ENCODE measurements around the gene VPS35. TPM values are rescaled to one million over a fixed set of nuclear protein-coding genes. Genes with fewer than 3 reads are reported as not detected.

VPS35 gene
- total RNA-seq, 6 donors from 2014 or later: 25.0 to 93.0 (median 63.5) TPM

DNA sequence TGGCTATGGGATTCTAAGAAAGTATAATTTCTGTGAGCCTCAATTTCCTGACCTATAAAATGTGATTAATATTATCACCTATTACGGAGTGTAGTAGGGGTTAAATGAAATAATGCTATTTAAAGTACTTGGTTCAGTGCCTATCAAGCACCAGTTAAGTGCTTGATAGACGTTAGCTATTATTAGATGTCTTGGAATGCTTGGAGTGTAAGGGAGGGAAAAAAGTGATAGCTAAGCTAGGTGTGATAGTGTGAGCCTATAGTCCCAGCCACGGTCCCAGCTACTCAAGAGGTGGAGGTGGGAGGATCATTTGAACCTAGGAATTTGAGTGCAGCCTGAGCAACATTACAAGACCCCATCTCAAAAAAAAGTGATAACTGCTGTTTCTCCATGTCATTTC, 8.0 kb upstream of the VPS35 start:
- no peak overlapping the region for H3K4me3 ChIP-seq
- H3K36me3 ChIP-seq: no peaks in the 10 kb centered on the region
- DNase-seq (no peak), ATAC-seq (ENCODE audit: low FRiP score in 2 of 2) (no peak)
- no peaks in the 10 kb centered on the region for H3K9me3 ChIP-seq
- TF ChIP-seq, protein P1, sequence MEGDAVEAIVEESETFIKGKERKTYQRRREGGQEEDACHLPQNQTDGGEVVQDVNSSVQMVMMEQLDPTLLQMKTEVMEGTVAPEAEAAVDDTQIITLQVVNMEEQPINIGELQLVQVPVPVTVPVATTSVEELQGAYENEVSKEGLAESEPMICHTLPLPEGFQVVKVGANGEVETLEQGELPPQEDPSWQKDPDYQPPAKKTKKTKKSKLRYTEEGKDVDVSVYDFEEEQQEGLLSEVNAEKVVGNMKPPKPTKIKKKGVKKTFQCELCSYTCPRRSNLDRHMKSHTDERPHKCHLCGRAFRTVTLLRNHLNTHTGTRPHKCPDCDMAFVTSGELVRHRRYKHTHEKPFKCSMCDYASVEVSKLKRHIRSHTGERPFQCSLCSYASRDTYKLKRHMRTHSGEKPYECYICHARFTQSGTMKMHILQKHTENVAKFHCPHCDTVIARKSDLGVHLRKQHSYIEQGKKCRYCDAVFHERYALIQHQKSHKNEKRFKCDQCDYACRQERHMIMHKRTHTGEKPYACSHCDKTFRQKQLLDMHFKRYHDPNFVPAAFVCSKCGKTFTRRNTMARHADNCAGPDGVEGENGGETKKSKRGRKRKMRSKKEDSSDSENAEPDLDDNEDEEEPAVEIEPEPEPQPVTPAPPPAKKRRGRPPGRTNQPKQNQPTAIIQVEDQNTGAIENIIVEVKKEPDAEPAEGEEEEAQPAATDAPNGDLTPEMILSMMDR (IDR thresholded peaks at IDR 0.05): no peak
- no peak for TF ChIP-seq POLR2AphosphoS5 (IDR thresholded peaks at IDR 0.05)
- no peak for TF ChIP-seq EP300 (IDR thresholded peaks at IDR 0.05)
- TF ChIP-seq POLR2A (IDR thresholded peaks at IDR 0.05): no peak
- H3K27me3 ChIP-seq: no peaks in the 10 kb centered on the region
- WGBS, 2 donors: 66 to 71% methylated on average over 3 of the region's 3 CpGs
- H3K4me1 ChIP-seq: no peaks in the 10 kb centered on the region
- no peak overlapping the region for H3K27ac ChIP-seq

DNA sequence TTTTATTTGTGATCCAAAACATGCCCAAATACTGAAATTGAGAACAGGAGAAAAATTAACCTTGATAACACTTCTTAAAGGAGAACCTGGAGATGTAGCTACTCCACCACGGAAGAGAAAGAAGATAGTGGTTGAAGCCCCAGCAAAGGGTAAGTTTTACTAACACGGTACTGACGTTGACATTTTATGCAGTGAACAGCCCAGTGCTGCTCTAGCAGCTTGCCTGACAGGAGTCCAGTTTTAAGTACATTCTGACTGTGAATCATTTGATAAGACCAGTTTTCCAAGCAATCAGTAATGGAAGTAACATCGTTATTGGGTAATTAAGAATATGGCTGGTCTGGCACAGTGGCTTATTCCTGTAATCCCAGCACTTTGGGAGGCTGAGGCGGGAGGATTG, 7.0 kb upstream of the VPS35 start:
- WGBS, 2 donors: 90 to 92% methylated on average over 5 of the region's 5 CpGs
- H3K27me3 ChIP-seq: no peaks in the 10 kb centered on the region
- H3K4me3 ChIP-seq: no peak overlapping the region
- no peak overlapping the region for H3K27ac ChIP-seq
- no peaks in the 10 kb centered on the region for H3K9me3 ChIP-seq
- ATAC-seq (ENCODE audit: low FRiP score in 2 of 2): no peak
- H3K4me1 ChIP-seq: peaks cover 0 to under 1% (median 0%) of the 10 kb centered on the region in 4 donors
- no peaks in the 10 kb centered on the region for H3K36me3 ChIP-seq
- DNase-seq: no peak
- TF ChIP-seq EP300 (IDR thresholded peaks at IDR 0.05) (no peak), POLR2A (IDR thresholded peaks at IDR 0.05) (no peak), POLR2AphosphoS5 (IDR thresholded peaks at IDR 0.05) (no peak)
- TF ChIP-seq, protein P1 (IDR thresholded peaks at IDR 0.05): no peak

DNA sequence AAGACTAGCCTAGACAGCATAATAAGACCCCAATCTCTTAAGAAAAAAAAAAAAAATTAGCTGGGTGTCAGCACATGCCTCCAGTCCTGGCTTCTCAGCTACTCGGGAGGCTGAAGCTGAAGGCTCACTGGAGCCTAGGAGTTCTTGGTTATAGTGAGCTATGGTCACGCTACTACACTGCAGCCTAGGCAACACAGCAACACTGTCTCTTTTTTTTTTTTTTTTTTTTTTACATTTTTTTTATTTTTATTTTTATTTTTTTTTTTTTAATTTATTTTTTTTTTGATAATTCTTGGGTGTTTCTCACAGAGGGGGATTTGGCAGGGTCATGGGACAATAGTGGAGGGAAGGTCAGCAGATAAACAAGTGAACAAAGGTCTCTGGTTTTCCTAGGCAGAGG, 4.6 kb upstream of the VPS35 start:
- H3K4me1 ChIP-seq: peaks cover 8 to 13% (median 10%) of the 10 kb centered on the region in 4 donors
- ATAC-seq (ENCODE audit: low FRiP score in 2 of 2) (no peak), DNase-seq (no peak)
- H3K27me3 ChIP-seq: no peaks in the 10 kb centered on the region
- no peaks in the 10 kb centered on the region for H3K9me3 ChIP-seq
- no peak overlapping the region for H3K4me3 ChIP-seq
- no peak overlapping the region for H3K27ac ChIP-seq
- no peaks in the 10 kb centered on the region for H3K36me3 ChIP-seq
- TF ChIP-seq POLR2AphosphoS5 (IDR thresholded peaks at IDR 0.05): no peak
- TF ChIP-seq, protein P1 (IDR thresholded peaks at IDR 0.05): no peak
- TF ChIP-seq EP300 (IDR thresholded peaks at IDR 0.05): no peak
- TF ChIP-seq POLR2A (IDR thresholded peaks at IDR 0.05): no peak
- WGBS, 2 donors: 97 to 100% methylated on average over 2 of the region's 2 CpGs

DNA sequence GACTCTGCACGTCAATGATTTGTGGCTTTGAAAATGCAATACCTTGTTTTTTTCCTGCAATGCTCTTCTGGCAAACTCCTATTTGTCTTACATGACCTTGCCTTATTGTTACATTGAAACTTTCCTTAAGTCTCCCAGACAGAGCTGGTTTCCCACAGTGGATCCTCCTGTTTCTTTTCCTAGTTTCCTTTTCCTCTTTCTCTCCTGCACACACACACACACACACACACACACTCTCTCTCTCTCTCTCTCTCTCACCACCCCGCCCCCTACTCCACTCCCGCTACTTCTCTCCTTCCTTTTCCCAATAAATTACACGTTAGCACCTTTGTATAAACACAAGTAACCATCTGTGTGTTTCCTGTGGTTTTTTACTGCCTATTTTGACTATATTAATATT, 2.7 kb upstream of the VPS35 start:
- 44 to 62% methylated on average over 4 of the region's 4 CpGs for WGBS, 2 donors
- DNase-seq: no peak
- H3K4me1 ChIP-seq: peaks cover 18 to 30% (median 23%) of the 10 kb centered on the region in 4 donors
- H3K9me3 ChIP-seq: no peaks in the 10 kb centered on the region
- H3K27ac ChIP-seq: no peak overlapping the region
- H3K36me3 ChIP-seq: no peaks in the 10 kb centered on the region
- H3K27me3 ChIP-seq: no peaks in the 10 kb centered on the region
- TF ChIP-seq POLR2A (IDR thresholded peaks at IDR 0.05): no peak
- TF ChIP-seq EP300 (IDR thresholded peaks at IDR 0.05): no peak
- H3K4me3 ChIP-seq: no peak overlapping the region
- no peak for ATAC-seq (ENCODE audit: low FRiP score in 2 of 2)

DNA sequence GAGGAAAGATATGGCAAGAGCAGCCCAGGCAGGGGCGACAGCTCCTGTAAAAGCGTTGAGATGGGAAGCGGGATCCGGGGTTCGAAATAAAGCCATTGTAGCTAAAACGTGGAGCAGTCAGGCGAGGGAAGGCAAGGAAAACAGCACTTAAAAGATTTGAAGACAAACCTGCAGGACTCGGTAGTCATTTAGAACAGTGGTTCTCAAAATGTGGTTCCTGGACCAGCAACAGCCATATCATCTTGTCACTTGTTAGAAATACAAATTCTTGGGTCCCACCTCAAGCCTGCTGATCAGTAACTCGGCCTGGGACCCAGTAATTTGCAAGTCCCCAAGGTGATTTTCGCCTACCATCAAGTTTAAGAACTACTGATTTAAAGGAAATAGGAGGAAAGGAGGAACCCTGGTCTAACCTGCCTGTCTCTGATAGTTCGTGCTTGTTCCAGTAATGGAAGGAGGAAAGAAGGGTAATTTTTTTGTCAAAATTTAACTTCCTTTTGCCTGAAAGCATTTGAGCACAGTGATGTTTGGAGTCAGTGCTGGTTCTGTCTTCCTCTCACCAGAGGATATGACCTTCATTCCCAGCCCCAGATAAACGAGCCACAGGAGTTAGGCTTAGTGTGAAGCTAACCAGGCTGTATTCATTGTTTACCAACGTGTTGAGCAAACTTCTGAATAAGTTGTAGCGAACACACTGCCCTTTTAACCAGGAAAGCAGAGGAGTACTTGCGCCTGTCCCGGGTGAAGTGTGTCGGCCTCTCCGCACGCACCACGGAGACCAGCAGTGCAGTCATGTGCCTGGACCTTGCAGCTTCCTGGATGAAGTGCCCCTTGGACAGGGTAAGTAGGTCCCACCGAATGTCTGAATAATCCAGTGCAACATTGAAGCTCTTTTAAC, 1.6 kb upstream of the VPS35 start:
- ATAC-seq (ENCODE audit: low FRiP score in 2 of 2) (no peak), DNase-seq (peak; percentile 32 to 39)
- TF ChIP-seq POLR2A (IDR thresholded peaks at IDR 0.05): no peak
- TF ChIP-seq, protein P1 (IDR thresholded peaks at IDR 0.05): no peak
- no peak for TF ChIP-seq EP300 (IDR thresholded peaks at IDR 0.05)
- TF ChIP-seq POLR2AphosphoS5 (IDR thresholded peaks at IDR 0.05): no peak
- Histone ChIP-seq H3K9me3 (no peaks in the 10 kb centered on the region), H3K27me3 (no peaks in the 10 kb centered on the region), H3K4me3 (peak overlapping the region; percentile 73 to 96 (median 94)), H3K36me3 (no peaks in the 10 kb centered on the region), H3K4me1 (peaks cover 20 to 35% (median 24%) of the 10 kb centered on the region in 4 donors), H3K27ac (peak overlapping the region in 2 of 4 donors; percentile 92 to 93)
- WGBS, 2 donors: 13 to 17% methylated on average over 21 of the region's 21 CpGs

All from upper lobe of left lung (tissue), 6 donors.